Activated naive CD8-positive, alpha-beta T cell treated with anti-CD3 and anti-CD28 coated beads, Interleukin-2, amount 10 ng/mL, durations not matched to agents 7 days and 5 days (primary cell): ENCODE measurements around the gene CDKAL1. TPM values are rescaled to one million over a fixed set of nuclear protein-coding genes. Genes with fewer than 3 reads are reported as not detected.
"Not testable (repeated sequence)": the region's sequence is repeated elsewhere in the genome, so short reads cannot be mapped to it uniquely, and the experiment has no call there.

ENCODE experiments used
- ATAC-seq: fragments of 150-1000 bp; cut with Tn5 transposase; one replicate; pipeline ENCODE4 v1.10.0; 2021; ENCODE audit warnings: low read depth, moderate library complexity
- POLR2A ChIA-PET: fragments of 350-600 bp; sonication (Branson Sonifier 250); formaldehyde crosslinking; loops from one replicate; lab custom pipeline; 2021; ENCODE audit warnings: antibody characterized with exemption; lab: Charles Lee
- DNase-seq: peaks from one replicate; pipeline ENCODE4 v3.0.0; 2021
- H3K27ac Mint-ChIP-seq: one replicate; pipeline ENCODE4 v1.8.0; 2022; ENCODE audit warnings: mild to moderate bottlenecking, mixed read lengths
- H3K27me3 Mint-ChIP-seq: one replicate; pipeline ENCODE4 v1.8.0; 2022; ENCODE audit warnings: mild to moderate bottlenecking, moderate library complexity, mixed read lengths
- H3K36me3 Mint-ChIP-seq: one replicate; pipeline ENCODE4 v1.8.0; 2021; ENCODE audit warnings: mild to moderate bottlenecking, mixed read lengths
- H3K4me1 Mint-ChIP-seq: one replicate; pipeline ENCODE4 v1.8.0; 2021; ENCODE audit warnings: mixed read lengths
- H3K4me3 Mint-ChIP-seq: one replicate; pipeline ENCODE4 v1.8.0; 2022; ENCODE audit warnings: mild to moderate bottlenecking, moderate library complexity, mixed read lengths
- H3K9me3 Mint-ChIP-seq: one replicate; pipeline ENCODE4 v1.8.0; 2021; ENCODE audit warnings: mixed read lengths
- total RNA-seq, 2 experiments: library from RNA; stranded (reverse); gene quantifications; one replicate each; pipeline ENCODE4 v1.2.3, GENCODE V29; 2021

CDKAL1 gene
- total RNA-seq, 2 experiments from 2014 or later, result 22.7 to 24.4 TPM

GRCh38 chr6:20583444-20583800 is 49.2 kb downstream of the CDKAL1 start:
- Mint-ChIP-seq H3K4me3 (no peak overlapping the region), H3K9me3 (no peaks in the 10 kb centered on the region), H3K36me3 (peaks cover 39% of the 10 kb centered on the region), H3K4me1 (peaks cover 3% of the 10 kb centered on the region), H3K27me3 (no peaks in the 10 kb centered on the region), H3K27ac (no peak overlapping the region)
- DNase-seq, result no peak
- POLR2A ChIA-PET, result no interaction called here
- no peak for ATAC-seq

GRCh38 chr6:20584100-20584731 is 50.0 kb downstream of the CDKAL1 start:
- ATAC-seq, result no peak
- Mint-ChIP-seq H3K36me3 (peaks cover 37% of the 10 kb centered on the region), H3K27ac (no peak overlapping the region), H3K4me1 (peaks cover 6% of the 10 kb centered on the region), H3K27me3 (no peaks in the 10 kb centered on the region), H3K4me3 (no peak overlapping the region), H3K9me3 (no peaks in the 10 kb centered on the region)
- DNase-seq, result no peak
- POLR2A ChIA-PET, result no interaction called here

- DNase-seq, result no peak
- ATAC-seq, result no peak
- POLR2A ChIA-PET, result no interaction called here
- Mint-ChIP-seq H3K9me3 (peaks cover 20% of the 10 kb centered on the region), H3K4me1 (peaks cover 12% of the 10 kb centered on the region), H3K27me3 (no peaks in the 10 kb centered on the region), H3K36me3 (peaks cover 63% of the 10 kb centered on the region), H3K27ac (no peak overlapping the region), H3K4me3 (no peak overlapping the region)
Measured at GRCh38 chr6:20589266-20589665, 55.0 kb downstream of the CDKAL1 start.

- Mint-ChIP-seq H3K9me3 (peaks cover 25% of the 10 kb centered on the region), H3K4me1 (peaks cover 10% of the 10 kb centered on the region), H3K36me3 (peaks cover 66% of the 10 kb centered on the region)
- ATAC-seq, DNase-seq, H3K27me3 Mint-ChIP-seq, H3K4me3 Mint-ChIP-seq, POLR2A ChIA-PET, H3K27ac Mint-ChIP-seq: not testable (repeated sequence)
Measured at GRCh38 chr6:20590476-20590875, 56.2 kb downstream of the CDKAL1 start.

GRCh38 chr6:20594299-20594853 is 60.1 kb downstream of the CDKAL1 start:
- H3K4me3 Mint-ChIP-seq, H3K27me3 Mint-ChIP-seq, H3K27ac Mint-ChIP-seq, DNase-seq, ATAC-seq, H3K4me1 Mint-ChIP-seq, POLR2A ChIA-PET: not testable (repeated sequence)
- H3K36me3 Mint-ChIP-seq, result peaks cover 59% of the 10 kb centered on the region
- H3K9me3 Mint-ChIP-seq, result peaks cover 25% of the 10 kb centered on the region

GRCh38 chr6:20599302-20600051 is 65.2 kb downstream of the CDKAL1 start:
- Mint-ChIP-seq H3K4me3 (no peak overlapping the region), H3K36me3 (peaks cover 44% of the 10 kb centered on the region), H3K27ac (no peak overlapping the region), H3K9me3 (peaks cover 3% of the 10 kb centered on the region), H3K4me1 (no peaks in the 10 kb centered on the region), H3K27me3 (no peaks in the 10 kb centered on the region)
- DNase-seq (no peak), ATAC-seq (no peak)
- POLR2A ChIA-PET, result no interaction called here

- Mint-ChIP-seq H3K36me3 (peaks cover 37% of the 10 kb centered on the region), H3K4me3 (no peak overlapping the region), H3K27me3 (no peaks in the 10 kb centered on the region), H3K9me3 (no peaks in the 10 kb centered on the region), H3K27ac (no peak overlapping the region), H3K4me1 (no peaks in the 10 kb centered on the region)
- POLR2A ChIA-PET, result interaction anchor here (0.6 kb wide), 1 partner anchor 8 kb away, joined by 3 read pairs; no protein-coding TSS in a partner anchor
- no peak for DNase-seq
- no peak for ATAC-seq
Measured at GRCh38 chr6:20600831-20601230, 66.6 kb downstream of the CDKAL1 start.

GRCh38 chr6:20604159-20604558 is 69.9 kb downstream of the CDKAL1 start:
- Mint-ChIP-seq H3K4me1 (no peaks in the 10 kb centered on the region), H3K9me3 (no peaks in the 10 kb centered on the region), H3K27me3 (no peaks in the 10 kb centered on the region), H3K4me3 (no peak overlapping the region), H3K36me3 (peaks cover 35% of the 10 kb centered on the region), H3K27ac (no peak overlapping the region)
- POLR2A ChIA-PET, result no interaction called here
- ATAC-seq, result no peak
- no peak for DNase-seq

GRCh38 chr6:20605061-20605460 is 70.8 kb downstream of the CDKAL1 start:
- no peak for ATAC-seq
- no peak overlapping the region for H3K4me3 Mint-ChIP-seq
- no peaks in the 10 kb centered on the region for H3K4me1 Mint-ChIP-seq
- H3K27me3 Mint-ChIP-seq, result no peaks in the 10 kb centered on the region
- no peak for DNase-seq
- POLR2A ChIA-PET, result no interaction called here
- H3K36me3 Mint-ChIP-seq, result peaks cover 36% of the 10 kb centered on the region
- peaks cover 4% of the 10 kb centered on the region for H3K9me3 Mint-ChIP-seq
- no peak overlapping the region for H3K27ac Mint-ChIP-seq

GRCh38 chr6:20605581-20605980 is 71.3 kb downstream of the CDKAL1 start:
- POLR2A ChIA-PET, result interaction anchor here (0.6 kb wide), 1 partner anchor 88 kb away, joined by 4 read pairs; no protein-coding TSS in a partner anchor
- H3K9me3 Mint-ChIP-seq, result peaks cover 4% of the 10 kb centered on the region
- no peaks in the 10 kb centered on the region for H3K4me1 Mint-ChIP-seq
- no peak for DNase-seq
- H3K4me3 Mint-ChIP-seq, result no peak overlapping the region
- H3K27ac Mint-ChIP-seq, result no peak overlapping the region
- no peak for ATAC-seq
- peaks cover 41% of the 10 kb centered on the region for H3K36me3 Mint-ChIP-seq
- no peaks in the 10 kb centered on the region for H3K27me3 Mint-ChIP-seq

- H3K4me3 Mint-ChIP-seq, result no peak overlapping the region
- no peak overlapping the region for H3K27ac Mint-ChIP-seq
- H3K4me1 Mint-ChIP-seq, result no peaks in the 10 kb centered on the region
- peaks cover 4% of the 10 kb centered on the region for H3K9me3 Mint-ChIP-seq
- DNase-seq (no peak), ATAC-seq (no peak)
- peaks cover 38% of the 10 kb centered on the region for H3K36me3 Mint-ChIP-seq
- H3K27me3 Mint-ChIP-seq, result no peaks in the 10 kb centered on the region
- POLR2A ChIA-PET, result no interaction called here
Measured at GRCh38 chr6:20606831-20607230, 72.6 kb downstream of the CDKAL1 start.

- Mint-ChIP-seq H3K4me1 (no peaks in the 10 kb centered on the region), H3K27ac (no peak overlapping the region), H3K9me3 (peaks cover 4% of the 10 kb centered on the region), H3K36me3 (peaks cover 38% of the 10 kb centered on the region), H3K4me3 (no peak overlapping the region), H3K27me3 (no peaks in the 10 kb centered on the region)
- no peak for ATAC-seq
- POLR2A ChIA-PET, result no interaction called here
- no peak for DNase-seq
Measured at GRCh38 chr6:20608356-20608755, 74.1 kb downstream of the CDKAL1 start.

- no peaks in the 10 kb centered on the region for H3K27me3 Mint-ChIP-seq
- no peak overlapping the region for H3K4me3 Mint-ChIP-seq
- peaks cover 4% of the 10 kb centered on the region for H3K9me3 Mint-ChIP-seq
- no peak for DNase-seq
- POLR2A ChIA-PET, result no interaction called here
- H3K4me1 Mint-ChIP-seq, result peaks cover 2% of the 10 kb centered on the region
- H3K27ac Mint-ChIP-seq, result no peak overlapping the region
- no peak for ATAC-seq
- H3K36me3 Mint-ChIP-seq, result peaks cover 38% of the 10 kb centered on the region
Measured at GRCh38 chr6:20608905-20609304, 74.6 kb downstream of the CDKAL1 start.

GRCh38 chr6:20609924-20610323 is 75.7 kb downstream of the CDKAL1 start:
- H3K4me1 Mint-ChIP-seq, ATAC-seq, H3K27me3 Mint-ChIP-seq, H3K4me3 Mint-ChIP-seq, H3K27ac Mint-ChIP-seq, DNase-seq, POLR2A ChIA-PET, H3K9me3 Mint-ChIP-seq: not testable (repeated sequence)
- peaks cover 36% of the 10 kb centered on the region for H3K36me3 Mint-ChIP-seq
